ENCODE measurements around the gene ZMYND11.

The ZMYND11 gene

GRCh38 chr10:191703-192518 lies 56.7 kb downstream of the ZMYND11 start:
- DNase-seq (ENCODE audit: low read depth in 1 of 2, low spot score in 1 of 2): no peak

GRCh38 chr10:194281-194680 lies 59.0 kb downstream of the ZMYND11 start:
- DNase-seq (ENCODE audit: low read depth in 1 of 2, low spot score in 1 of 2): no peak

- DNase-seq (ENCODE audit: low read depth in 1 of 2, low spot score in 1 of 2): no peak
These were observed 65.2 kb downstream of the ZMYND11 start for GRCh38 chr10:200405-200804.

DNA sequence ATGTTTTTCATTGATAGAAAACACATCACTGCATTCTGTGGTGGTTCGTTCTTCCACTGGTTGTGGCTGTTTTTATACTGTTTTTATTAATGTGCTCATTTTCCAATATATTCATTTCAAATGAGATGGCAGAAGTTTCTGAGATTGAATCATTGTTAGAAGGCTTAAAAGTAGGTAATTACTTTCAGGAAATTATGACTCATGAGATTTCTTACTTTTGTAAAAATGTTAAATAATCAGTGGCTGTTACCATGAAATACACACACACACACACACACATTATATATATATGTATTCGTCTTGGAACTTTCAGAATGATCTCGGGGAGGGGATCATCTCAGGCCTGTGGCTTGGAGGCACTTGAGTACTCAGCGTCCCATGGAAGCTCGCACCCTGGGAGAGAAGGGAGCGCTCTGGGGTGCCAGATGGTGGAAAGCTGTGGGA lies 66.1 kb downstream of the ZMYND11 start:
- DNase-seq (ENCODE audit: low read depth in 1 of 2, low spot score in 1 of 2): no peak

GRCh38 chr10:208616-209015 lies 73.4 kb downstream of the ZMYND11 start:
- no peak for DNase-seq (ENCODE audit: low read depth in 1 of 2, low spot score in 1 of 2)

DNA sequence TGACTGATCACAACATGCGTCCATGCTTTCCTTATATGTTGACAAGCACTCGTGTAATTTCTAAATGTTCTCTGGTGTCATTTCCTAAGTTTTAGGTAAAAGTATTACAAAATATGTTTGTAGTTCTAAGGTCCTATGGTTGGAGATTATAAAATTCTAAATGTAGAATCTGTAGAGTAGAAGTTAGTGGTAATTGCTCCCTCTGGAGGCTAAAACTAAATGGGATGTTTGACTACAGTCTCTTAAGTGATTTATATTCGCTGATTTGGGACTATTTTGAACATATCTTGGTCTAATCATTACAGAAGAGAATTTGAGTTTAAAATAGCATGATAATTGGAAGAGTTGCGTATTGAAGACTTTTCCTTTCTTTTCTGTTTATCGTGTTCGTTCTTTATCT lies 74.1 kb downstream of the ZMYND11 start:
- DNase-seq (ENCODE audit: low read depth in 1 of 2, low spot score in 1 of 2): no peak

GRCh38 chr10:210297-210696 lies 75.0 kb downstream of the ZMYND11 start:
- DNase-seq (ENCODE audit: low read depth in 1 of 2, low spot score in 1 of 2): no peak

- DNase-seq (ENCODE audit: low read depth in 1 of 2, low spot score in 1 of 2): no peak
These were observed 80.2 kb downstream of the ZMYND11 start for GRCh38 chr10:215444-215843.

DNA sequence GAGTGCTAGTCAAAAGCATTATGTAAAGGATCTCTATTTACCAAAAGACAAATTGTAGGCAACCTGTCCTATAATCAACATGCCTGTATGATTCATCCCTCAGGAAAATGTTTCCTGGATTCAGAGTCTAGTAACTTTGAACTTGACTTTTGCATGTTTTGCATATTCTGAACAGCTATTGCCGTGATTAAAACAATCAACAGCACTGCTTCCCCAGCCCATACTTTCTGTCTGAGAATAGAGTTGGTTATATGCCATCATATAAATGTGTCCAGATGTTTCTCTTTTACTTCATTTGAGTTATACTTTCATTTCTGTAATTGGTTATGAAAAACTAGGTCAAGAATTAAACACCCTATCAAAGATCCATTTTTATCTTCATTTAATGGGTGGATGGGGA lies 83.5 kb downstream of the ZMYND11 start:
- no peak for DNase-seq (ENCODE audit: low read depth in 1 of 2, low spot score in 1 of 2)

DNA sequence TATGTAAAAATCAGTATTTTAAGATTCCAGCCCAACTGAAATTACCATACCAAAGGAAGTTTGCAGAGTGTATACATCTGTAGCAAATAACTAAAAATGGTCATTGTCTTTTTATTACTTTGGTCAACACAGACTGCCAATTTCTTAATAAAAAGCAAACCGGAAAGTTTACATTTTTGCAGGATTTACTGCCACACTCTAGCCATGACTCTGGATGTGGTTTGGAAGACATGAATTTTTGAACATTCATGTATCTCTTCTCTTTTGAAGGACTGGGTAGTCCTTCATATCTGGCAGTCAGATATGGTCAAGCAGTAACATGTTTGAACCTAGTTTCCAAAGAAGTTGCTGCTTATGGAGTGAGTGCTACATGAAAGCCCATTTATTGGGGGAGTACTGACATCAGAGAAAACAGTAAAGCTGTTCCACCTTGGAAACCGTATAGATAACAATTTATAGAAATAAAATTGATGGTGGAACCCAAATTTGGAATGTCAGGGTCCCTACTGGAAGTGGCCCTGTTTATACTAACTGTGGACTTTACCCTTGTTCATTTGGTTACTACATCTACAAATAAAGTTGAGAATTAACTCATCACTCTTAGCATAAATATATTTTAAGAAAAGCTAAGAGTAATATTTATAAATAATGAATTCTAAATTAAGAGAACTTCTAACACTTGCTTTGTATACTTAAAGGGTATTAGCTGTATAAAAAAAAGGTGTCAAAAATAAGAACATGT lies 84.6 kb downstream of the ZMYND11 start:
- DNase-seq (ENCODE audit: low read depth in 1 of 2, low spot score in 1 of 2): no peak

DNA sequence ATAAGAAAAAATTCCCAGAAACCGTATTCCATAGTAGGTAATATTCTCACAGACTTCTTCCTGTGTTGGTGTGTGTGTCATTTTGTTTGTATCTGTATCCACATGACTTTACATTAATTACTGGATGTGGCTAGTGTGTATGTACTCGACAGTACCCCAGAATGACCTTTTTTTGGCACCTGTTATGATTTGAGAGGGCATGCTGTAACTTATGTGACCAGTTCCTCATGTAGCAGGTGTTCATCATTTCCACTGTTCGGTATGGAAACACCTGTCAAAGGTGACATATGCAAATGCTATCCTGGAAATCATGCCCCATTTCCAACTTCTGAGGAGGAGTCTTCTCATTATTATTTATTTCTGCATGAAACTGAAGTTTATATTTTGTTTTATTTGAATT lies 89.3 kb downstream of the ZMYND11 start:
- no peak for DNase-seq (ENCODE audit: low read depth in 1 of 2, low spot score in 1 of 2)

DNA sequence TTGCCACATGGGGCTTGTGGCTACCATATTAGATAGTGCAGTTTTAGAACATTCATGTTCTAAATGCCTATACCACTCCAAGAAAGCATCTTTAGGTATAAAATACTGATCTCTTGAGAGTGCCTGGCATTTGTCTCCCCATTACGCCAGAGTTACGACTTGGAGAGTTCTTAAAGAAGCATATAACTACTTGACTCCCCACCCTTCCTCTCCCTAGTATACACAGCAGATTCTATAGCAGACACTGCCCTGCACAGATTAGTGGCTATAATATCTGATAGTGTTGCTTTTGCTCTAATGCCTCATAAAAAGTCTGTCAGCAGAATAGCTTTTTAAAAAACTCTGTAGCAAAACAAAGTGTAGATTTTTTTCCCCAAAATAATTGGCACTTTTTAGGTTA lies 90.8 kb downstream of the ZMYND11 start:
- DNase-seq (ENCODE audit: low read depth in 1 of 2, low spot score in 1 of 2): no peak

DNA sequence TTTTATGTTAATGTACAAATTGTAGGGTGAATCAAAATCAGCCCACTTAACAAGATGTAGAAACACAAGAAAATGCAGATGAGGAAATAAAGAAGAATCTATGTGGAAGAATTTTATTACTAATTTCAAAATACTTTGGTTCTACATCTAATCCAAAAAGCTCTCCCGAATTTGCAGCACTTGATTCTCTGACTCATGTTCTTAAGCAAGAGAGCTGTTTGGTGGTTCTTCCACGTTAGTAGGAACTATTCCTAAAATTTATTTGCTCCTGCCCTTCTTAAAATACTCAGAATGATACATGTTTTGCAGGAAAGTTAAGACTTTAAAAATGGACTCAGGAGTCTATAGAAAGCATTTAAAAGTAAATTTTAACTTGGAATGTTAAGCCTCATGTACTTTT lies 91.8 kb downstream of the ZMYND11 start:
- DNase-seq (ENCODE audit: low read depth in 1 of 2, low spot score in 1 of 2): no peak

DNA sequence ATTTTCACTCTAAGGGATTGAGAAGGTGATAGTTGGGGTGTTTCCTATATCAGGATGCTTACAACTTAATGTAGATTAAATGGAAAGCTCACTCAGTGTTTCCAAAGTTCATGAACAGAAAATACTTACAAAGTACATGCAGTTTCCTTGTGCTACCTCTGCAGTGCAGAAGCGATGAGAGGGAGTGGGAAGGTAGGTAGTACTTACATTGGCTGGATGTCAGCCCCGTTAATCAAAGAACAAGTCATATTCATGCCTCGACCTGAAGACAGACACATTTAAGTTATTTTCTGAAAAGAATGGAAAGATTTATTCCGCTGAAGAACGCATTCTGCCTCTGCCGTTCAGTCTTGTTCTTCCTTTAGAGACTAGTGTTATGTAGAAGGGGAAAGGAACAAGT lies 93.1 kb downstream of the ZMYND11 start:
- no peak for DNase-seq (ENCODE audit: low read depth in 1 of 2, low spot score in 1 of 2)

DNA sequence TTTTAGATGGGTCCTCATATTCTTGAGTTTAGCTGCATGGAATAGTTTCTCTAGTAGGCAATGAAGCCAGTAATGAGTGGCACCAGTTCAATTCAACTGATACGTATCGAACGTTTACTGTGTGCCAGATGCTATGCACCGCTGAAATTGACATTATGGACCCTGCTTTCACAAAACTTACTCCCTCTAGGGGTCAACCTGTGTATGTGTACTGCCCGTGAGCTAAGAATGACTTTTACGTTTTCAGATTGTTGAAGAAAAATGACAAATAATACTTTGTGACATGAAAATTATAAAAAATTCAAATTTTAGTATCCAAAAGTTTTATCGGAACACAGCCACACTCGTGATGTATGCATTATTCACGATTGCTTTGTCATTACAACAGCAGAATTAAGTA lies 95.5 kb downstream of the ZMYND11 start:
- no peak for DNase-seq (ENCODE audit: low read depth in 1 of 2, low spot score in 1 of 2)

DNA sequence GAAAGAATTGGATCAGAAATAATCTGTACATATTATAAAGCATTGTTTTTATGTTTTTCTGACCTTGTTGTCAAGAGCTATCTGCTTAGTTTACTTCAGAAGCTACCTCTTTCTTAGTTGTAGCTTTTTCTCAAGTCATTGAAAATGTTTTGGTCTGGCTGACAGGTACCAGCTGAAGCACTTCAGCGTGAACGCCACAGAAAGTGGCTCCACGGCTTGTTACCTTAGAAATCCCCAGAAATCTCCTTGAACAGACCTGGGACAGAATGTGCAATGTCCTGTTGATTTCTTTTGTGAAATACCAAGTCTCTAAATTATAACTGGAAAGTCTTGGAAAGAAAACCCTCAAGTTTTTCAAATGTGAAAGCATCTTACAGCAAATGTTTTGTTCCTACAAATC lies 96.8 kb downstream of the ZMYND11 start:
- no peak for DNase-seq (ENCODE audit: low read depth in 1 of 2, low spot score in 1 of 2)

- no peak for DNase-seq (ENCODE audit: low read depth in 1 of 2, low spot score in 1 of 2)
These were observed 97.6 kb downstream of the ZMYND11 start for GRCh38 chr10:232878-233277.

- no peak for DNase-seq (ENCODE audit: low read depth in 1 of 2, low spot score in 1 of 2)
These were observed 99.6 kb downstream of the ZMYND11 start for GRCh38 chr10:234708-235406.

DNA sequence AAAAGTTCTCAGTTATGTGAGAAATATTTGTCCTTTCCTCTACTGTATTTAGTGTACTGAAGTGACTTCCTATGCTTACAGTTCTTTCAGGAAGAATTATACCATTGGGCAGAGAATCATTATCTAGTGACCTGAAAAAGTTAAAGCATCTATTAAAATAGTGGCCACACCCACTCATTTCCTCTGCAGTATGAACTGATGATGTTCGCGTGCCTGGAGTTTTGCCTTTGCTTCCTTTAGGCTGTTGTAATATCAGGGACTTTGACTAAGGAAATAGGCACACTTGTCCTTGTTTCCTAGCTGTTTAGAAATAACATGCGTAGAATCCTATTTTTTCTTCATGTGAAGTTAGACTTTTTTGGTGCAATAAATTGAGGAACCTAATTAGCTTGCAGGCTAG lies 100.7 kb downstream of the ZMYND11 start:
- DNase-seq (ENCODE audit: low read depth in 1 of 2, low spot score in 1 of 2): no peak

DNA sequence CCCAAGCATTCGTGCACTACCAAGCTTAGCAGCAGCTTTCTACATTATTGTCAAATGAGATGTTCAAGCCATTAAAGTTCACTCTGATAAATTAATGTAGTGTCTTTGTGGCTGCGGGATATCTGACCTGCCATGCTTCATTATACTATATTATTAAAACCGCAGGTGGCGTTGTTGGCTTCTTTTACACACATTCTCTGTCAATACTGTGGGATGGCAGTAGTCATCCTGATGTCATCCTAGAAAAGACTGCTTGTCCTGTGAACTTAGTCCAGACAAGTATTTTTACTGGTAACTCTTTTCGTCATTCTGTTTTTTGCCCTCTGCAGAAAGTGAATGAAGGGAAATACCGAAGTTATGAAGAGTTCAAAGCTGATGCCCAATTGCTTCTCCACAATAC lies 103.9 kb downstream of the ZMYND11 start:
- DNase-seq (ENCODE audit: low read depth in 1 of 2, low spot score in 1 of 2): no peak

- no peak for DNase-seq (ENCODE audit: low read depth in 1 of 2, low spot score in 1 of 2)
These were observed 106.2 kb downstream of the ZMYND11 start for GRCh38 chr10:241451-241850.

Data from activated CD4-positive, alpha-beta T cell treated with anti-CD3 and anti-CD28 coated beads, Interleukin-2, amount 50 U/mL, for 24 hours (primary cell).